Astrocyte of the spinal cord (primary cell): ENCODE measurements around the gene EEFSEC.

Experiments used
- DNase-seq: peaks from one replicate; pipeline ENCODE4 v3.0.0; 2011; ENCODE audit warnings: low read depth, low spot score
- H3K4me3 ChIP-seq: 2 replicates; pipeline ENCODE4 v1.5.1; 2011; ENCODE audit warnings: low read depth, mild to moderate bottlenecking, low read length, moderate library complexity
- in situ Hi-C: cut with HindIII; loops from 2 replicates; pipeline ENCODE4 v1.10.0; 2017; ENCODE audit warnings: low sequenced_read_pairs
- TF ChIP-seq, protein P1 (sequence below): IDR thresholded peaks from 2 replicates; pipeline ENCODE4 v1.5.1; 2012; ENCODE audit warnings: low read depth, mild to moderate bottlenecking, low read length, inconsistent platforms

EEFSEC gene

GRCh38 chr3:128269006-128269775, 115.9 kb downstream of the EEFSEC start:
- DNase-seq: no peak
- in situ Hi-C loops: no loop called here
- TF ChIP-seq, protein P1, sequence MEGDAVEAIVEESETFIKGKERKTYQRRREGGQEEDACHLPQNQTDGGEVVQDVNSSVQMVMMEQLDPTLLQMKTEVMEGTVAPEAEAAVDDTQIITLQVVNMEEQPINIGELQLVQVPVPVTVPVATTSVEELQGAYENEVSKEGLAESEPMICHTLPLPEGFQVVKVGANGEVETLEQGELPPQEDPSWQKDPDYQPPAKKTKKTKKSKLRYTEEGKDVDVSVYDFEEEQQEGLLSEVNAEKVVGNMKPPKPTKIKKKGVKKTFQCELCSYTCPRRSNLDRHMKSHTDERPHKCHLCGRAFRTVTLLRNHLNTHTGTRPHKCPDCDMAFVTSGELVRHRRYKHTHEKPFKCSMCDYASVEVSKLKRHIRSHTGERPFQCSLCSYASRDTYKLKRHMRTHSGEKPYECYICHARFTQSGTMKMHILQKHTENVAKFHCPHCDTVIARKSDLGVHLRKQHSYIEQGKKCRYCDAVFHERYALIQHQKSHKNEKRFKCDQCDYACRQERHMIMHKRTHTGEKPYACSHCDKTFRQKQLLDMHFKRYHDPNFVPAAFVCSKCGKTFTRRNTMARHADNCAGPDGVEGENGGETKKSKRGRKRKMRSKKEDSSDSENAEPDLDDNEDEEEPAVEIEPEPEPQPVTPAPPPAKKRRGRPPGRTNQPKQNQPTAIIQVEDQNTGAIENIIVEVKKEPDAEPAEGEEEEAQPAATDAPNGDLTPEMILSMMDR: no peak

DNA sequence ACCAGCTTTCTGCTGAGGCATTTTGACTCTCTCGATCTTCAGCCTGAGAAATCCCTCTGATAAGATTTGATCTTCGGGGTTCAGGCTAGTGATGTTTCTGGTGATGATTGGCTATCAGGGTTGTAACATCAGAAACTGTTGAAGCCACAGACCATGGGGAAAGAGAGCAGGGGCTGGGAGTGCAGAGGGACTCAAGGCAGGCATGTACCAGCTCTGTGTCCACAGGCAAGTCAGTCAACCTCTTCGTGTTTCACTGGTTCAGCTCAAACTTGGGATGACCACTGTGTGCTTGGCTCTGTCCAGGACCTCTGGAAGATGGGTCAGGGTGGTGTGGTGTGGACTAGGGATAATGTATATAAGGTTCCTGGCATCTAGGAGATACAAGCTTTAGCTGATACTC, 116.5 kb downstream of the EEFSEC start:
- TF ChIP-seq, protein P1: no peak
- in situ Hi-C loops: no loop called here
- H3K4me3 ChIP-seq: no peak overlapping the region
- DNase-seq: no peak

More at GRCh38 chr3:128269006-128269775, 115.9 kb downstream of the EEFSEC start:
- no peak overlapping the region for H3K4me3 ChIP-seq

DNA sequence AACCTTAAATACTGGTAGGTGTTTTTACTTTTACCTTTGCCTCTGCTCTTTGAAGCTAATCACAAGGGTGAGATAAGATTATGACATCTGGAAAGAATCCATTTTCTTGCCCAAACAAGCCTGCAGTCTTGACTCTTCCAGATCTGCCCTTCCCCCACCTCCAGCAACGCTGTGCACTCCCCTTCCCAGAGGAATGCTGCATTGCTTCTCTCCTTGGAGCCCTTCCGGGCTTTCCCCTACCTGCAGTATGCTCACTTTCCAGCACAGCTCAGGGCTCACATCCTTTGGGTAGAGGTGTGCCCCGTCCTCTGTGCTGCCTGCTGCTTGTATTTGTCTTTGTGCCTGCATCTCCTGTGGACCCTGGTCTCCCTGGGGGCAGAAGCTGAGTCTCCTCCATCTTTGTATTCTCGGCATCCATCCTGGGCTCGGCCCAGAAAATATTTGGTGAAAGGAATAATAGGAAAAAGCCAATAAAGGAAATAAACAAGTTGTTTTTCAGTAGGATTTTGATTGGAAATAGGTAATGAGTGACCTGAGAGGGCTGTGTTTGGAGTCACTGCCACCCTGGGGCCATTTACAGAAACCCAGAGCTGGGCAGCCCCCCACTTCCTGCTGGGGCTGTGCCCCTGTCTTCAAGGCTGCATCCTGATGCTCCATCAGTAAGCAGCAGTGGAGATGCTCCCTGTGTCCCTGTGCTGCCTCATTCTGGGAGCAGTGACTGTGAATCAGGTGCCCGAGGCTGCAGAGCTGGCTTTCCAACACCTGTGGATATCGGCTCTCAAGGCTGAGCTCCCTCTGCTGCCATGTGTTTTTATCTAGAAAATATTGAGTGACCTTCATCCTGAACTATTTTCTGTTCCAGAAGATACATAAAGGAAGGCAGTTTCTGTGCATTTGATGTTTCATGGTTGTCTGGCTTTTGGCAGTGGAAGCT, 117.5 kb downstream of the EEFSEC start:
- in situ Hi-C loops: no loop called here
- no peak overlapping the region for H3K4me3 ChIP-seq
- no peak for DNase-seq
- TF ChIP-seq, protein P1: no peak

- in situ Hi-C loops: no loop called here
- no peak overlapping the region for H3K4me3 ChIP-seq
- TF ChIP-seq, protein P1: no peak
- DNase-seq: no peak
Observed at GRCh38 chr3:128271536-128272332, 118.5 kb downstream of the EEFSEC start.

GRCh38 chr3:128273109-128273840, 120.0 kb downstream of the EEFSEC start:
- DNase-seq: no peak
- in situ Hi-C loops: no loop called here
- H3K4me3 ChIP-seq: no peak overlapping the region
- TF ChIP-seq, protein P1: no peak
